PC-3 (cell line): ENCODE results near the gene RCSD1. TPM values are rescaled to one million over a fixed set of nuclear protein-coding genes. Genes with fewer than 3 reads are reported as not detected.

Source experiments
- ATAC-seq: fragments of 200-7000 bp; cut with Tn5 transposase; 2 replicates; pipeline ENCODE4 v1.9.1; 2020; ENCODE audit warnings: mild to moderate bottlenecking, moderate library complexity
- BruUV-seq: library from RNA; stranded (reverse); fragments of 400-500 nt; replicated peaks from 2 replicates; lab custom pipeline; 2021; lab: Mats Ljungman, UMichigan
- CTCF ChIA-PET: fragments of 300-600 bp; sonication (Branson Sonifier 250); formaldehyde crosslinking; loops from one replicate; lab custom pipeline; 2022; ENCODE audit warnings: antibody characterized with exemption; lab: Charles Lee
- POLR2A ChIA-PET: fragments of 300-600 bp; sonication (Branson Sonifier 250); formaldehyde crosslinking; loops from one replicate; lab custom pipeline; 2022; ENCODE audit warnings: antibody characterized with exemption; ENCODE audit not compliant: unreplicated experiment; lab: Charles Lee
- DNase-seq: peaks from one replicate; pipeline ENCODE4 v3.0.0-alpha.2; 2015
- H2AFZ ChIP-seq: fragments of 300-600 bp; sonication (generic); 2 replicates; pipeline ENCODE4 v1.6.0; 2016; ENCODE audit warnings: antibody characterized with exemption, low read length
- H3F3A ChIP-seq: fragments of 300-600 bp; sonication (generic); one replicate; pipeline ENCODE4 v1.6.0; 2017; ENCODE audit warnings: antibody characterized with exemption, low read length, control low read depth, mild to moderate bottlenecking; ENCODE audit not compliant: unreplicated experiment
- H3K27ac ChIP-seq: fragments of 300-600 bp; sonication (generic); 2 replicates; pipeline ENCODE4 v1.5.1; 2016; ENCODE audit warnings: mild to moderate bottlenecking, low read length
- H3K27me3 ChIP-seq: fragments of 300-600 bp; sonication (generic); 2 replicates; pipeline ENCODE4 v1.6.1; 2016; ENCODE audit warnings: low read length, mixed read lengths
- H3K36me3 ChIP-seq: fragments of 300-600 bp; sonication (generic); 2 replicates; pipeline ENCODE4 v1.6.1; 2016; ENCODE audit warnings: low read depth, mixed run types, low read length, mixed read lengths
- H3K4me1 ChIP-seq: fragments of 300-600 bp; sonication (generic); 2 replicates; pipeline ENCODE4 v1.5.1; 2016; ENCODE audit warnings: low read length; ENCODE audit not compliant: insufficient read depth
- H3K4me2 ChIP-seq: fragments of 300-600 bp; sonication (generic); 2 replicates; pipeline ENCODE4 v1.6.0; 2016; ENCODE audit warnings: low read length
- H3K4me3 ChIP-seq: fragments of 300-600 bp; sonication (generic); 2 replicates; pipeline ENCODE4 v1.5.1; 2016; ENCODE audit warnings: mild to moderate bottlenecking, low read length, mixed read lengths
- H3K79me2 ChIP-seq: fragments of 300-600 bp; sonication (generic); 2 replicates; pipeline ENCODE4 v1.6.1; 2017; ENCODE audit warnings: low read length, mixed read lengths
- H3K9ac ChIP-seq: fragments of 300-600 bp; sonication (generic); 2 replicates; pipeline ENCODE4 v1.6.0; 2016; ENCODE audit warnings: mild to moderate bottlenecking, low read length
- H3K9me2 ChIP-seq: fragments of 300-600 bp; sonication (generic); replicated peaks from 2 replicates; pipeline ENCODE4 v1.6.1; 2016; ENCODE audit warnings: mixed run types, low read length, mixed read lengths
- H3K9me3 ChIP-seq: fragments of 300-600 bp; sonication (generic); 2 replicates; pipeline ENCODE4 v1.6.1; 2016; ENCODE audit warnings: low read length, mixed read lengths
- H4K20me1 ChIP-seq: fragments of 300-600 bp; sonication (generic); 2 replicates; pipeline ENCODE4 v1.6.1; 2016; ENCODE audit warnings: low read length, mixed read lengths
- EZH2 ChIP-seq: fragments of 300-600 bp; sonication (generic); IDR thresholded peaks from one replicate; pipeline ENCODE4 v1.6.1; 2017; ENCODE audit warnings: antibody characterized with exemption, mild to moderate bottlenecking, low read length; ENCODE audit not compliant: unreplicated experiment
- EZH2phosphoT487 ChIP-seq: fragments of 300-600 bp; sonication (generic); IDR thresholded peaks from 2 replicates; pipeline ENCODE4 v1.6.1; 2018; ENCODE audit warnings: mild to moderate bottlenecking, antibody characterized with exemption, low read length, borderline replicate concordance
- intact Hi-C: fragments of 100-400 bp; cut with micrococcal nuclease; formaldehyde crosslinking; loops from 2 replicates; pipeline ENCODE4 v1.9.0; 2023
- total RNA-seq: library from RNA; depleted of rRNA; stranded (reverse); fragments of >200 nt; gene quantifications from 2 replicates; pipeline ENCODE4 v1.2.3, GENCODE V29; 2014
- TF ChIP-seq, protein P1 (sequence below): fragments of 300-600 bp; sonication (generic); conservative IDR thresholded peaks from 2 replicates; pipeline ENCODE4 v1.5.1; 2017; ENCODE audit warnings: antibody characterized with exemption, low read depth, mild to moderate bottlenecking, low read length

Gene RCSD1
- total RNA-seq, 1 experiment from 2014 or later: not detected

- Histone ChIP-seq H3K4me1 (no peaks in the 10 kb centered on the region), H2AFZ (no peak overlapping the region), H3K9me3 (no peaks in the 10 kb centered on the region), H3K4me2 (no peak overlapping the region), H3K79me2 (no peaks in the 10 kb centered on the region), H3K27me3 (peaks cover 24% of the 10 kb centered on the region; the same call in 1 of the 2 replicates), H3F3A (no peaks in the 10 kb centered on the region), H4K20me1 (no peaks in the 10 kb centered on the region), H3K9ac (no peak overlapping the region), H3K4me3 (no peak overlapping the region), H3K36me3 (no peaks in the 10 kb centered on the region), H3K27ac (no peak overlapping the region), H3K9me2 (no peaks in the 10 kb centered on the region)
- no TSS peak for BruUV-seq
- intact Hi-C loops: no loop called here
- no peak for TF ChIP-seq EZH2
- TF ChIP-seq EZH2phosphoT487: no peak
- TF ChIP-seq, protein P1, sequence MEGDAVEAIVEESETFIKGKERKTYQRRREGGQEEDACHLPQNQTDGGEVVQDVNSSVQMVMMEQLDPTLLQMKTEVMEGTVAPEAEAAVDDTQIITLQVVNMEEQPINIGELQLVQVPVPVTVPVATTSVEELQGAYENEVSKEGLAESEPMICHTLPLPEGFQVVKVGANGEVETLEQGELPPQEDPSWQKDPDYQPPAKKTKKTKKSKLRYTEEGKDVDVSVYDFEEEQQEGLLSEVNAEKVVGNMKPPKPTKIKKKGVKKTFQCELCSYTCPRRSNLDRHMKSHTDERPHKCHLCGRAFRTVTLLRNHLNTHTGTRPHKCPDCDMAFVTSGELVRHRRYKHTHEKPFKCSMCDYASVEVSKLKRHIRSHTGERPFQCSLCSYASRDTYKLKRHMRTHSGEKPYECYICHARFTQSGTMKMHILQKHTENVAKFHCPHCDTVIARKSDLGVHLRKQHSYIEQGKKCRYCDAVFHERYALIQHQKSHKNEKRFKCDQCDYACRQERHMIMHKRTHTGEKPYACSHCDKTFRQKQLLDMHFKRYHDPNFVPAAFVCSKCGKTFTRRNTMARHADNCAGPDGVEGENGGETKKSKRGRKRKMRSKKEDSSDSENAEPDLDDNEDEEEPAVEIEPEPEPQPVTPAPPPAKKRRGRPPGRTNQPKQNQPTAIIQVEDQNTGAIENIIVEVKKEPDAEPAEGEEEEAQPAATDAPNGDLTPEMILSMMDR: no peak
- ChIA-PET POLR2A (no interaction called here), CTCF (no interaction called here)
- no peak for ATAC-seq
- no peak for DNase-seq
These were observed 44.1 kb downstream of the RCSD1 start for GRCh38 chr1:167674156-167674555.

- H3K27ac ChIP-seq: no peak overlapping the region
- ATAC-seq: no peak
- H3F3A ChIP-seq: no peaks in the 10 kb centered on the region
- H4K20me1 ChIP-seq: no peaks in the 10 kb centered on the region
- H2AFZ ChIP-seq: no peak overlapping the region
- no peak overlapping the region for H3K4me3 ChIP-seq
- no peaks in the 10 kb centered on the region for H3K9me3 ChIP-seq
- no peaks in the 10 kb centered on the region for H3K79me2 ChIP-seq
- ChIA-PET CTCF (no interaction called here), POLR2A (no interaction called here)
- no peak for DNase-seq
- no peak overlapping the region for H3K9ac ChIP-seq
- peaks cover 24% of the 10 kb centered on the region; the same call in 1 of the 2 replicates for H3K27me3 ChIP-seq
- TF ChIP-seq EZH2phosphoT487: no peak
- TF ChIP-seq, protein P1: no peak
- TF ChIP-seq EZH2: no peak
- H3K9me2 ChIP-seq: no peaks in the 10 kb centered on the region
- H3K4me2 ChIP-seq: no peak overlapping the region
- no peaks in the 10 kb centered on the region for H3K4me1 ChIP-seq
- BruUV-seq: no TSS peak
- intact Hi-C loops: no loop called here
- no peaks in the 10 kb centered on the region for H3K36me3 ChIP-seq
These were observed 45.4 kb downstream of the RCSD1 start for GRCh38 chr1:167675440-167675839.

DNA sequence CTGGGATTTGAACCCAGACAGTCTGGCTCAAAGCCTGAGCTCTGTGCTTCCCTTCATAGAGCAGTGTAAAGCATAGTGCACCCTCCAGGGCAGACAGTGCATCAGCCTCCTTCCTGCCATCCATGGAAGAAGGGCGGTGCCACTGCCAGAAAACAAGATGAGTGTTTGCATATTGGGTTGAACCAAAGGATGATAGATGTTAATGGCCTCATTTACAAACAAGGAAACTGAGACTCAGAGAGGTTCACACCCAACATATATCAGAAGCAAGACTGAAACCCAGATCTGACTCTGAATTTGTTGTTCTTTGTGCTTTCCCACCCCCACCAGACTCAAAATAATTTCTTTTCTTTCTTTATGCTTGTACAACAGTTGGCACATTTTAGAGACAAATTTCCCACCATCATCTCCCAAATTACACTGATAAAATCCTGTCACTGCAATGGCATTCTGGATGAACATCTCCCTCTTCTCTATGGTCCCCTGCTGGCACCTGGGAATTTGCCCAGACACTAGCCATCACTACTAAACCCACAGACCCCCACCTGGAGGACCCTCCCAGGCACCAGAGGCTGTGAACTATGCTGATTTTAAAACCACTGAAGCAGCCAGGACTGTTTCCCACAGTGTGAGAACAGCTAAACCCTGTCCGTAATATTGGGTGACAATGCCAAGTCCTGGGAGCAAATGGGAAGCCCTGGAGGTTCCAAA lies 46.3 kb downstream of the RCSD1 start:
- Histone ChIP-seq H3K27me3 (peaks cover 24% of the 10 kb centered on the region; the same call in 1 of the 2 replicates), H4K20me1 (no peaks in the 10 kb centered on the region), H2AFZ (no peak overlapping the region), H3K9ac (no peak overlapping the region), H3K9me2 (no peaks in the 10 kb centered on the region), H3K4me3 (no peak overlapping the region), H3K79me2 (no peaks in the 10 kb centered on the region), H3K4me1 (no peaks in the 10 kb centered on the region), H3F3A (no peaks in the 10 kb centered on the region), H3K4me2 (no peak overlapping the region), H3K36me3 (no peaks in the 10 kb centered on the region), H3K27ac (no peak overlapping the region), H3K9me3 (no peaks in the 10 kb centered on the region)
- ATAC-seq (no peak), DNase-seq (no peak)
- TF ChIP-seq EZH2phosphoT487 (no peak), EZH2 (no peak)
- TF ChIP-seq, protein P1: no peak
- intact Hi-C loops: no loop called here
- ChIA-PET POLR2A (interaction anchor here (0.6 kb wide), 1 partner anchor 48 kb away, joined by 4 read pairs; no protein-coding TSS in a partner anchor), CTCF (no interaction called here)
- no TSS peak for BruUV-seq
